Neural cell (in vitro differentiated cells): Measurements from ENCODE around the gene ZFYVE28. TPM values are rescaled to one million over a fixed set of nuclear protein-coding genes. Genes with fewer than 3 reads are reported as not detected.

Experiments
- H2AFZ ChIP-seq: fragments of 200-600, 300-800 bp; sonication (generic), shearing (Covaris generic); 2 replicates; pipeline ENCODE4 v1.6.0; 2014; ENCODE audit warnings: low read depth, mild to moderate bottlenecking, antibody characterized with exemption, low read length, moderate library complexity
- H3F3A ChIP-seq: fragments of 200-600 bp; shearing (Covaris generic); 2 replicates; pipeline ENCODE4 v1.6.1; 2016; ENCODE audit warnings: mild to moderate bottlenecking, moderate library complexity, mixed read lengths, antibody characterized with exemption, low read length; ENCODE audit not compliant: insufficient read depth, poor library complexity, severe bottlenecking
- H3K27ac ChIP-seq: fragments of 200-600, 300-800 bp; sonication (generic), shearing (Covaris generic); 2 replicates; pipeline ENCODE4 v1.5.1; 2014; ENCODE audit warnings: mild to moderate bottlenecking, low read length, moderate library complexity
- H3K27me3 ChIP-seq: fragments of 300-800, 200-600 bp; sonication (generic), shearing (Covaris generic); 2 replicates; pipeline ENCODE4 v1.6.0; 2014; ENCODE audit warnings: mild to moderate bottlenecking, low read depth, low read length, moderate library complexity; ENCODE audit not compliant: insufficient read depth
- H3K36me3 ChIP-seq: fragments of 300-800, 200-600 bp; sonication (generic), shearing (Covaris generic); 2 replicates; pipeline ENCODE4 v1.5.1; 2014; ENCODE audit warnings: mild to moderate bottlenecking, antibody characterized with exemption, low read length, moderate library complexity; ENCODE audit not compliant: insufficient read depth
- H3K4me2 ChIP-seq: fragments of 300-800, 200-600 bp; sonication (generic), shearing (Covaris generic); 2 replicates; pipeline ENCODE4 v1.6.0; 2014; ENCODE audit warnings: mild to moderate bottlenecking, low read length
- H3K4me3 ChIP-seq: fragments of 300-800, 200-600 bp; sonication (generic), shearing (Covaris generic); 2 replicates; pipeline ENCODE4 v1.5.1; 2014; ENCODE audit warnings: mild to moderate bottlenecking, low read length, moderate library complexity
- H3K79me2 ChIP-seq: fragments of 200-600 bp; shearing (Covaris generic); replicated peaks from 2 replicates; pipeline ENCODE4 v1.6.0; 2014; ENCODE audit warnings: mild to moderate bottlenecking, low read length, moderate library complexity; ENCODE audit not compliant: insufficient read depth
- H3K9ac ChIP-seq: fragments of 300-800, 200-600 bp; sonication (generic), shearing (Covaris generic); 2 replicates; pipeline ENCODE4 v1.6.1; 2016; ENCODE audit warnings: mild to moderate bottlenecking, low read length, mixed read lengths
- H3K9me2 ChIP-seq: fragments of 200-600 bp; shearing (Covaris generic); 2 replicates; pipeline ENCODE4 v1.6.1; 2016; ENCODE audit warnings: mild to moderate bottlenecking, low read length, mixed read lengths; ENCODE audit not compliant: insufficient read depth
- H3K9me3 ChIP-seq: fragments of 200-600, 300-800 bp; sonication (generic), shearing (Covaris generic); 2 replicates; pipeline ENCODE4 v1.6.1; 2016; ENCODE audit warnings: mild to moderate bottlenecking, mixed run types, low read length, moderate library complexity, mixed read lengths
- H4K20me1 ChIP-seq: fragments of 200-600 bp; shearing (Covaris generic); 2 replicates; pipeline ENCODE4 v1.6.1; 2016; ENCODE audit warnings: mild to moderate bottlenecking, mixed run types; ENCODE audit not compliant: insufficient read depth
- EP300 ChIP-seq: fragments of 450-650 bp; conservative IDR thresholded peaks from 2 replicates; pipeline ENCODE4 v1.6.1; 2014; ENCODE audit warnings: antibody characterized with exemption, mild to moderate bottlenecking, moderate library complexity; ENCODE audit not compliant: poor library complexity, severe bottlenecking
- EZH2 ChIP-seq: fragments of 200-600, 300-800 bp; shearing (Covaris generic), sonication (generic); IDR thresholded peaks from 2 replicates; pipeline ENCODE4 v1.6.1; 2014; ENCODE audit warnings: antibody characterized with exemption, low read length, borderline replicate concordance, mild to moderate bottlenecking; ENCODE audit not compliant: insufficient read depth, poor library complexity, severe bottlenecking
- MXI1 ChIP-seq: fragments of 450-650 bp; conservative IDR thresholded peaks from 2 replicates; pipeline ENCODE4 v1.6.1; 2014; ENCODE audit warnings: antibody characterized with exemption, mild to moderate bottlenecking; ENCODE audit not compliant: poor library complexity, severe bottlenecking
- RAD21 ChIP-seq: fragments of 450-650 bp; conservative IDR thresholded peaks from 2 replicates; pipeline ENCODE4 v1.6.1; 2014; ENCODE audit warnings: antibody characterized with exemption, mild to moderate bottlenecking, moderate library complexity
- REST ChIP-seq: IDR thresholded peaks from 2 replicates; pipeline ENCODE4 v1.6.1; 2012; ENCODE audit warnings: borderline replicate concordance
- SMC3 ChIP-seq: fragments of 450-650 bp; conservative IDR thresholded peaks from 2 replicates; pipeline ENCODE4 v1.6.1; 2014; ENCODE audit warnings: antibody characterized with exemption, mild to moderate bottlenecking, moderate library complexity; ENCODE audit not compliant: poor library complexity
- TAF1 ChIP-seq: IDR thresholded peaks from 2 replicates; pipeline ENCODE4 v1.6.1; 2012; ENCODE audit warnings: low read depth
- polyA plus RNA-seq: library from polyadenylated mRNA; depleted of rRNA; stranded (reverse); fragments of >200 nt; gene quantifications from 2 replicates; pipeline ENCODE4 v1.2.3, GENCODE V29; 2014
- TF ChIP-seq, protein P1 (sequence below): fragments of 450-650 bp; IDR thresholded peaks from 2 replicates; pipeline ENCODE4 v1.5.1; 2014; ENCODE audit warnings: antibody characterized with exemption, mild to moderate bottlenecking, moderate library complexity; ENCODE audit not compliant: poor library complexity, severe bottlenecking

ZFYVE28 gene
- polyA plus RNA-seq, 1 donor from 2014 or later, result 2.4 TPM

DNA sequence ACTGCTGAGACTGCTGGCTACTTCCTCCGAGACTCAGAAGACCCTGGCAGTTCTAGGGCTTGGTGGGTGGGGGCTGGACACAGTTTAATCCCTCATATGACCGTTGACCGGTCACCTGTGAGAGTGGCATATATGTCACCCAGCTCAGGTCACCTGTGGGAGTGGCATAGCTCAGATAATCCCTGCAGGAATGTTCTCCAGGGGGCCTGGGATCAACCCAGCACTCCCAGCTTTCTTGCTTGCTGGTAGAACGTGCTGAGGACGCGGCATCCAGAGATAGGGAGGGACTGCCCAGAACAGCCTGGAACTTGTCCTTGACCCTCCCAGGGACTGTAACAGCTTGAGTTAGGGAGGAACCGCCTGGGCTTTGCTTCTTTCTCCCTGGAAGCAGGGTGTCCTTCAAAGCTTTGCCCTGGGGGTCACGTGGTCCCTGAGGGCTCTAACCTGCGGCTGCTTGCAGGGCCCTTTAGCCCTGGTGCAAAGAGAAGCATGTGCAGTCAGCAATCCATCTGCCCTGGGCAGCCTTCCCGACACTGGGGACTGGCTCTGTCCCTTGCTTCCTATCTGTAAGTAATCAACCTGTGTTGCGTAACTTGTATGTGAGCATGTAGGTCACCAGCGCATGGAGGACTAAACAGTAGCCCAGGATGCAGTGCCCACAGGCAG lies 55.3 kb downstream of the ZFYVE28 start:
- Histone ChIP-seq H3K79me2 (no peaks in the 10 kb centered on the region), H3K27ac (no peak overlapping the region), H3F3A (no peaks in the 10 kb centered on the region), H3K9me3 (no peaks in the 10 kb centered on the region), H4K20me1 (no peaks in the 10 kb centered on the region), H3K4me3 (no peak overlapping the region), H3K4me2 (no peak overlapping the region), H3K27me3 (no peaks in the 10 kb centered on the region), H2AFZ (no peak overlapping the region), H3K36me3 (no peaks in the 10 kb centered on the region), H3K9ac (no peak overlapping the region), H3K9me2 (no peaks in the 10 kb centered on the region)
- no peak for TF ChIP-seq EP300
- TF ChIP-seq, protein P1, sequence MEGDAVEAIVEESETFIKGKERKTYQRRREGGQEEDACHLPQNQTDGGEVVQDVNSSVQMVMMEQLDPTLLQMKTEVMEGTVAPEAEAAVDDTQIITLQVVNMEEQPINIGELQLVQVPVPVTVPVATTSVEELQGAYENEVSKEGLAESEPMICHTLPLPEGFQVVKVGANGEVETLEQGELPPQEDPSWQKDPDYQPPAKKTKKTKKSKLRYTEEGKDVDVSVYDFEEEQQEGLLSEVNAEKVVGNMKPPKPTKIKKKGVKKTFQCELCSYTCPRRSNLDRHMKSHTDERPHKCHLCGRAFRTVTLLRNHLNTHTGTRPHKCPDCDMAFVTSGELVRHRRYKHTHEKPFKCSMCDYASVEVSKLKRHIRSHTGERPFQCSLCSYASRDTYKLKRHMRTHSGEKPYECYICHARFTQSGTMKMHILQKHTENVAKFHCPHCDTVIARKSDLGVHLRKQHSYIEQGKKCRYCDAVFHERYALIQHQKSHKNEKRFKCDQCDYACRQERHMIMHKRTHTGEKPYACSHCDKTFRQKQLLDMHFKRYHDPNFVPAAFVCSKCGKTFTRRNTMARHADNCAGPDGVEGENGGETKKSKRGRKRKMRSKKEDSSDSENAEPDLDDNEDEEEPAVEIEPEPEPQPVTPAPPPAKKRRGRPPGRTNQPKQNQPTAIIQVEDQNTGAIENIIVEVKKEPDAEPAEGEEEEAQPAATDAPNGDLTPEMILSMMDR, result no peak
- no peak for TF ChIP-seq REST
- TF ChIP-seq EZH2, result no peak
- no peak for TF ChIP-seq RAD21

DNA sequence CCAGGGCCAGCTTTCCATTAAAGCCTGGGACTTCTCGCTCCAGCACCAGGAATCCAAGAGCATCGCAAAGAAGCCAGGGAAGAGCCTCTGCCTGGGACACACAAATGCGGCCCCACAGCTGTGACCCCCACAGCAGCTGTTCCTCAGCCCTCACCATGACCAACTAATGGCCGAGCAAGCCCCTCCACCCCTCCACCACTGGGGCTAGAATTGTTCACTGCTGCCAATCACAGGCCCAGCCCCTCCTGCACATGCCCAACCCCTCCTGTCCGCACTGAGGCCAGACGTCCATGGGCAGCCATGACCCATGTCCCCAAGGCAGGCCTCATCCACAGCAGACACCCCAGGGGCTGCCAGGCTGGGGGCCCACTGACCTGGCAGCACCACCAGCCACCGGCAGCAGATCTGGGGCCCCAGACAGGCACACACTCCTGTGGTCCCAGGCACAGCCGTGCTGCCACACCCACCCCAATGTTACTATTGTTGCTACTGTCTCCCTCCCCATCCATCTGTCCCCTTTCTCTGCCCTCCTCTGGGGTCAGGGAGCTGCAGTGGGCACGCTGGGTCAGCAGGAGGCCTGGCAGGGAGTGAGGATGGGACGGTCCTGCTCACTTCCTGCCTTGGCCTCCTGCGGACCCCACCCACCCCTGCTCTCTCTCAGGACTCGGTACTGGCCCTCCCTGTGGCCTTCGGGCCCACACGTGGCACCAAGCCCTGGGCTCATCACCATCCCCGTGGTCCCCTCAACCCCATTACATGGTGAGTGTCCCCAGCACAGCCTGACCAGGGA lies 56.0 kb downstream of the ZFYVE28 start:
- Histone ChIP-seq H3K4me3 (no peak overlapping the region), H2AFZ (no peak overlapping the region), H3K9ac (no peak overlapping the region), H3K4me2 (no peak overlapping the region), H3K9me2 (no peaks in the 10 kb centered on the region), H3K27me3 (no peaks in the 10 kb centered on the region), H3K79me2 (no peaks in the 10 kb centered on the region), H3F3A (no peaks in the 10 kb centered on the region), H3K36me3 (no peaks in the 10 kb centered on the region), H3K27ac (no peak overlapping the region), H4K20me1 (no peaks in the 10 kb centered on the region), H3K9me3 (no peaks in the 10 kb centered on the region)
- TF ChIP-seq EZH2 (no peak), MXI1 (no peak), EP300 (no peak), REST (no peak), TAF1 (no peak), RAD21 (no peak), SMC3 (no peak)
